ENCODE results near the gene FNBP1L. TPM values are rescaled to one million over a fixed set of nuclear protein-coding genes. Genes with fewer than 3 reads are reported as not detected.
"Not testable (repeated sequence)": the region's sequence is repeated elsewhere in the genome, so short reads cannot be mapped to it uniquely, and the experiment has no call there.

FNBP1L gene
- total and polyA plus RNA-seq, 9 of the 15 experiments (the other 6 are each of a cell fraction or from before 2014, with no cell fraction given), result 1.4 to 6.9 (median 5.9) TPM

GRCh38 chr1:93479133-93479745, 31.3 kb downstream of the FNBP1L start:
- DNase-seq (ENCODE audit: extremely low read depth in 1 of 4, low spot score in 3 of 4); H3K27me3 ChIP-seq (ENCODE audit: control insufficient read depth in 2 of 2, insufficient read depth in 2 of 2, low read length in 2 of 2); POLR2A ChIA-PET; H3K36me3 ChIP-seq (ENCODE audit: control insufficient read depth, insufficient read depth, low read length); intact Hi-C loops (cut with micrococcal nuclease); CTCF ChIA-PET (ENCODE audit: low intra/inter-chr PET ratio); BruUV-seq (replicated peaks); H2AFZ ChIP-seq (ENCODE audit: low read depth, low read length); H3K9ac ChIP-seq (ENCODE audit: insufficient read depth in 1 of 2, low read depth in 2 of 2, low read length in 2 of 2); H3K9me1 ChIP-seq (ENCODE audit: control insufficient read depth, insufficient read depth, low read length); H3K4me1 ChIP-seq (replicated peaks in 1 of 2; ENCODE audit: control insufficient read depth in 2 of 2, insufficient read depth in 2 of 2, low read length in 2 of 2); in situ Hi-C loops (cut with MboI); H3K4me3 ChIP-seq; H3K27ac ChIP-seq (ENCODE audit: extremely low read depth, low read depth, low read length); H4K20me1 ChIP-seq (replicated peaks; ENCODE audit: control insufficient read depth, insufficient read depth, low read length); H3K9me3 ChIP-seq (replicated peaks; ENCODE audit: control insufficient read depth, insufficient read depth, low read depth, low read length); H3K79me2 ChIP-seq (ENCODE audit: control insufficient read depth, insufficient read depth, low read length); ATAC-seq; FAIRE-seq; H3K4me2 ChIP-seq (ENCODE audit: insufficient read depth, low read length): not testable (repeated sequence)
- WGBS (ENCODE audit: insufficient coverage, low coverage, missing lambda C conversion rate), result 44% methylated on average over 8 of the region's 8 CpGs
- TF ChIP-seq ZNF445 (CRISPR knock-in tag; IDR thresholded peaks at IDR 0.05; ENCODE audit: low read depth) (peak; percentile 82; the same call in 1 of the 2 replicates), TRIM24 (IDR thresholded peaks at IDR 0.05) (peak in 1 of 2 experiments; percentile 49; a peak in 2 of 4 replicates), CBX3 (IDR thresholded peaks at IDR 0.05; ENCODE audit: borderline replicate concordance in 1 of 2, low read length in 2 of 2) (peak in 1 of 2 experiments; percentile 73; a peak in 2 of 3 replicates), CBX5 (IDR thresholded peaks at IDR 0.05; ENCODE audit: borderline replicate concordance, low read depth) (peak; percentile 67; the same call in 1 of the 2 replicates), TRIM28 (IDR thresholded peaks at IDR 0.05) (peak; percentile 83; the same call in 1 of the 2 replicates), ZNF280A (IDR thresholded peaks at IDR 0.05; ENCODE audit: low read depth, partially characterized antibody) (peak; percentile 47)

- BruUV-seq (replicated peaks); H3K9me3 ChIP-seq (replicated peaks; ENCODE audit: control insufficient read depth, insufficient read depth, low read depth, low read length); H4K20me1 ChIP-seq (replicated peaks; ENCODE audit: control insufficient read depth, insufficient read depth, low read length); intact Hi-C loops (cut with micrococcal nuclease); H3K4me1 ChIP-seq (replicated peaks in 1 of 2; ENCODE audit: control insufficient read depth in 2 of 2, insufficient read depth in 2 of 2, low read length in 2 of 2); H3K9ac ChIP-seq (ENCODE audit: insufficient read depth in 1 of 2, low read depth in 2 of 2, low read length in 2 of 2); H3K36me3 ChIP-seq (ENCODE audit: control insufficient read depth, insufficient read depth, low read length); H3K79me2 ChIP-seq (ENCODE audit: control insufficient read depth, insufficient read depth, low read length); FAIRE-seq; H3K4me2 ChIP-seq (ENCODE audit: insufficient read depth, low read length); CTCF ChIA-PET (ENCODE audit: low intra/inter-chr PET ratio); H3K9me1 ChIP-seq (ENCODE audit: control insufficient read depth, insufficient read depth, low read length); H2AFZ ChIP-seq (ENCODE audit: low read depth, low read length); in situ Hi-C loops (cut with MboI); ATAC-seq; DNase-seq (ENCODE audit: extremely low read depth in 1 of 4, low spot score in 3 of 4); H3K27ac ChIP-seq (ENCODE audit: extremely low read depth, low read depth, low read length); H3K4me3 ChIP-seq; H3K27me3 ChIP-seq (ENCODE audit: control insufficient read depth in 2 of 2, insufficient read depth in 2 of 2, low read length in 2 of 2): not testable (repeated sequence)
- 69% methylated on average over 5 of the region's 5 CpGs for WGBS (ENCODE audit: insufficient coverage, low coverage, missing lambda C conversion rate)
- POLR2A ChIA-PET, result interaction anchor here (0.8 kb wide), 1 partner anchor 15 kb away, joined by 3 read pairs; no protein-coding TSS in a partner anchor
Observed at GRCh38 chr1:93481899-93482298, 34.0 kb downstream of the FNBP1L start.
